Esophagus mucosa (tissue), 1 donor: Measurements from ENCODE around the gene NINJ1. TPM values are rescaled to one million over a fixed set of nuclear protein-coding genes. Genes with fewer than 3 reads are reported as not detected.

Experiments
- ATAC-seq: fragments of 200-7000 bp; cut with Tn5 transposase; one replicate; pipeline ENCODE4 v1.9.1; 2020
- total RNA-seq: library from RNA; stranded (reverse); gene quantifications from one replicate; pipeline ENCODE4 v1.2.4, GENCODE V29; 2023
- donor health status: DM: yes; HTN: yes; CAD: no.

The NINJ1 gene
- total RNA-seq, 1 donor from 2014 or later = 16.9 TPM

GRCh38 chr9:93099551-93100275 lies 34.3 kb downstream of the NINJ1 start:
- no peak for ATAC-seq

- ATAC-seq = peak; percentile 42
Observed at GRCh38 chr9:93098236-93098946, 35.7 kb downstream of the NINJ1 start.

GRCh38 chr9:93097511-93098201 lies 36.4 kb downstream of the NINJ1 start:
- ATAC-seq = no peak

GRCh38 chr9:93096811-93097382 lies 37.2 kb downstream of the NINJ1 start:
- ATAC-seq = no peak

- ATAC-seq = peak; percentile 14
Observed at GRCh38 chr9:93096131-93096802, 37.8 kb downstream of the NINJ1 start, which contains the start of gene CARD19. TSS of gene CARD19 (plus strand) at chr9:93096217. CDS start at chr9:93096346, 129 bp downstream.

- peak; percentile 89 for ATAC-seq
Observed at GRCh38 chr9:93095205-93096130, 38.6 kb downstream of the NINJ1 start.

GRCh38 chr9:93094658-93095204 lies 39.3 kb downstream of the NINJ1 start:
- ATAC-seq = no peak

GRCh38 chr9:93093877-93094657 lies 40.0 kb downstream of the NINJ1 start:
- ATAC-seq = no peak

GRCh38 chr9:93093127-93093876 lies 40.7 kb downstream of the NINJ1 start:
- ATAC-seq = no peak

GRCh38 chr9:93092251-93092991 lies 41.6 kb downstream of the NINJ1 start:
- no peak for ATAC-seq

GRCh38 chr9:93091453-93092081 lies 42.5 kb downstream of the NINJ1 start:
- ATAC-seq = no peak

- no peak for ATAC-seq
Observed at GRCh38 chr9:93091056-93091452, 43.0 kb downstream of the NINJ1 start.

GRCh38 chr9:93090091-93090655 lies 43.9 kb downstream of the NINJ1 start:
- no peak for ATAC-seq

GRCh38 chr9:93089481-93089991 lies 44.5 kb downstream of the NINJ1 start:
- ATAC-seq = no peak

GRCh38 chr9:93089024-93089423 lies 45.0 kb downstream of the NINJ1 start:
- ATAC-seq = no peak

GRCh38 chr9:93088656-93089015 lies 45.4 kb downstream of the NINJ1 start:
- no peak for ATAC-seq

- no peak for ATAC-seq
Observed at GRCh38 chr9:93087971-93088655, 45.9 kb downstream of the NINJ1 start.
